Stimulated activated CD8-positive, alpha-beta memory T cell treated with anti-CD3 and anti-CD28 coated beads, Interleukin-7, amount 100 ng/mL, for 4 hours (primary cell): ENCODE measurements around the gene MXD3.
"Not testable (repeated sequence)": the region's sequence is repeated elsewhere in the genome, so short reads cannot be mapped to it uniquely, and the experiment has no call there.

Experiments
- DNase-seq, 2 donors: peaks; one replicate each; pipeline ENCODE4 v3.0.0-alpha.2; 2020; ENCODE audit warnings: low read depth in 2 of 2

Gene MXD3

GRCh38 chr5:177319913-177320588 is 8.4 kb upstream of the MXD3 start:
- no peak for DNase-seq

DNA sequence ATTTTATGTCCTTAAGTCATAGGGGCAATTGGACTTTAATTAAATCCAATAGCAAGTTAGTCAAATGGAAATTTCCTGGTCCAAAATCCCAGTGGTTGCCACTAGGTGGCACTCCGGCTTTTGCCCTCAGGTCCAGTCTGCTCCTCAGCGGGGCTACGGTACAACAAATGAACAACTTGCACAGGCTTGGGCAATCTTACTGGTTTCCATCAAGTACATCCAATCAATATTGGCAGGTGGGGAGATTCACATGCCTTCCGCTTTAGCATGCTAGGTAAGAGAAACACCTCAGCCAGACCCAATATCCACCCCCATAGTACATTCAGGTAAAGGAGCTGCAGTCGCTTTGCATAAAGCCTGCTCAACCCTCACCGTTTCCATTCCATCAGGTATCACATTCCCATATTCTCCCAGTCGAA is 6.3 kb upstream of the MXD3 start:
- peak; percentile 59 to 61 for DNase-seq

GRCh38 chr5:177316005-177316404 is 4.3 kb upstream of the MXD3 start:
- no peak for DNase-seq

- no peak for DNase-seq
Observed at GRCh38 chr5:177315411-177315810, 3.7 kb upstream of the MXD3 start.

DNA sequence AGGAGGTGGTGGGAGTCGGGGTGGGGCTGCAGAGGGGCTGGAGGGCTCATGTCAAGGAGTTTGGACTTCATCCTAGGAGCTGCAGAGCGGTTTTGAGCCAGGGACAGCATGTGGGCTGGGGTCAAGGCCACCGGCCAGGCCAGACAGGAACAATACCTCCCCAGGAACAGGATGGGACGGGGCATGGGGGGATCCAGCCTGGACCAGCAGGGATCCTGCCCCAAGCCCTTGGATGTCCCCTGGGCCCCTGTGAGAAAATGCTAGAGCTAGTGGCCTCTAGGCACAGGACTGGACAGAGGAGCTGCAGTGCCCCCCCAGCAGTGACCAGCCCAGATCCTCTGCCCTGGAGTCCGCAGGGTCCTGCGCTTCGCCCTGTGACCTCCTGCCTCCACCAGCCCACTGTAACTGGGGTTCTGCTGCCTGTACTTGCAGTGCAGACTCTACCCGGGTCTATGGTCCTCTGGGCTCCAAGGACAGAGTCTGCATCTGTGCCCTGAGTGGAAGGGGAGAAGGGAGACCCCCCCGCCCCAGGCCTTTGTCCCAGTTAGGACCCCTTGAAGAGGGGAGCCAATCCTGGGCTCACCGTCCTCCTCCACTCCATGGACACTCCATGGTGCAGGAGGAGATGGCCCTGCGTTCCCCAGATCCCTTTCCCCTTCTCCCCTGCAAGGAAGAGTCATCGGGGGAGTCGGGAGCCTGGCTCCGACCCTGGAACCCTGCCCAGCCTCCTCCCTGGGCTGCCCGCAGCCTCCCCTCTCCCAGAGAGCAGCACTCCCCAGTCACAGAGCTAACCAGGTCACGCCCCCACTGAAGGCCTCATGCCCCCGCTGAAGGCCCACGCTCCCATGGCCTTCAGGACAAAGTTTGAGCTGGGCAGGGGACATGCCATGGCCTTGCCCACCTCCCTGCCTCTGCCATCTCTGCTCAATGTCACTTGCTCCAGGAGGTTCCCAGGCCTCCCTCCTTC is 3.0 kb upstream of the MXD3 start:
- no peak for DNase-seq

GRCh38 chr5:177313561-177314259 is 2.0 kb upstream of the MXD3 start:
- no peak for DNase-seq

GRCh38 chr5:177312649-177313181 is 1.0 kb upstream of the MXD3 start:
- no peak for DNase-seq

DNA sequence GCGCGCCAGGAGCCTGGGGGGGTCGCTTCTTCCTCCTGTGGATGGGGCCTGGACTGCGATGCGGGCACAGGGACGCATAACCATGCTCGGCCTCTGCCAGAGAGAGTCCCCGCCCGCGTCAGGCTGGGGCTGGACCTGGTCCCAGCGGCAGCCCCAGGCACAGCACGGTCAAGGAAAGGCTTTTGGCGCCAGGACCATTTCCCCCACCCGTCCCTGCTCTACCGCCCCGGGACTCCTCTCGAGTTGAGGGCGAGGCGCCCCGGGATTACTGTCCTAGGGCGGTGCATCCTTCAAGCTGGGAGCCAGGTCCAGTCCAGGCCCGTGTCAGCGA is 341 bp downstream of the MXD3 start:
- no peak for DNase-seq

- DNase-seq = no peak
Observed at GRCh38 chr5:177310757-177311391, 824 bp downstream of the MXD3 start.

DNA sequence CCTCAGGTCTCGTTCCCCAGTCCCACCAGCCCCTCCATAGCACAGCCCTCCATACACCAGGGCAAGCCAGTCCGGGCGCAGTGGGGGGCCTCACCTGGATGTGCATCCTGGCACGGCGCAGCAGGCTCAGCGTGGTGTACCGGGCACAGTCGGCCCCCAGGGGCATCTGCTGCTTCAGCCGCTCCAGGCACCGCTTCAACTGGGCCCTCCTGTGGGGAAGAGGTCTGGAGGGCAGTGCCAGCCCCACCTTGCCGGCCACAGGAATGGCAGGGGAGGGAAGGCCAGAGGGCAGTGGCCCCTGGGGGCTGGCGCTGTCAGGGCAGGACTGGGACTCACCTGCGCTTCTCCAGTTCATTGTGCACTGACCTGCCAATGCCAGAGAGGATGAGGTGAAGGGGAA is 1.4 kb downstream of the MXD3 start:
- DNase-seq = no peak

GRCh38 chr5:177309351-177310191 is 2.1 kb downstream of the MXD3 start:
- DNase-seq = peak; percentile 46 to 55

DNA sequence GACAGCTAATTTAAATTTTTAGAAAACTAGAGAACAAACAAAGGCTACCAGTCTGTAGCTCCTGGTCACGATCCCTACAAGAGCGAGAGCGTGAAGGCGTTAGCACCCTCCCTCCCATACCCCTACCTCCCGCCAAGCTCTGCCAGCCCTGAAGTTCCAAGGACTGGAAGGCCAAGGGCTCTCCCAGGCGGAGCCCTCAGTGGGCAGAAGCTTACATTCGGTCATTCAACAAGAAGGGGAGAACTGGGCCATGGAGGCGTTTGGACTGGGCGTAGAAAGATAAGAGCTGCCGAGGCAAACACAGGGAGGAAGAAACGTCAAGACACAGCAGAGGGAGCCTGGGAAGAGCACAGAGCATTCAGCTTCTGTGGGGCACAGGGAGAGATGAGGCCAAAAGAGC is 3.0 kb downstream of the MXD3 start:
- no peak for DNase-seq

DNA sequence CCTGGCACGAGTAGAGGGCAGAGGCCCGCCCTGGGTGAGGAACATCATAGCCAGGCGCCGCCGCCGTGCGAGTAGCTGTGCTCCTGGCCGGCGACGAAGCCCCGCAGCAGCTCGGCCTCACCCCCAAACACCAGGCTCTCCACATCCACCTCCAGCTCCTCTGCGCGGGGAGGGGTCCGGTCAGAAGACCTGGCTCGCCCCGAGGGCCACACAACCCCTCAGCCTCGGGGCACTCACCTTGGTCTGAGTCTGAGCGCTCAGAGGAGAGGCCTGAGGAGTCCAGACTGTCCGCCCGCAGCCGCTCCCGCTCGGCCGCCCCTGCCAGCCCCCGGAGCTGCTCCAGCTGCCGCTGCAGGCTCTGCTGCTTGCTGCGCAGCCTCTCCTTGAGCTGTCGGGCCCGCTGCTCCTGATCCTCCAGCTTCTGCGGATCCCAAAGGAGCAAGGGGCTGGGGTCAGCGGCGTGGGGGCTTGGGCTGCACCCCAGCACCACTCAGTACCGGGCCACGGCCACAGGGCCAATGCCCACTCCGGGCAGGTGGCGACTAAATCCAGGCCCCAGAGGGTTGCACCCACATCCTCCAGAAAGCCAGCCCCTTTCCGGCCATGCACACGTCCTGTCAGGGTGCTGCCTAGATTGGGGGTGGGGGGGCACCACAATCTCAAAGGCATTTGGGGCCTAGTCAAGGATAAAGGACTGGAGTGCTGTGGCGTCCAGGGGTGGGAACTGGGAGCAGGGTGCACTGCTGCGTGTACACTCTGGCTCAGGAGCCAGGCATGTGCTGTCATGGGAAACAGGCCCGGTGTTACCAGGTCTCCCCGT is 3.9 kb downstream of the MXD3 start:
- DNase-seq = no peak

DNA sequence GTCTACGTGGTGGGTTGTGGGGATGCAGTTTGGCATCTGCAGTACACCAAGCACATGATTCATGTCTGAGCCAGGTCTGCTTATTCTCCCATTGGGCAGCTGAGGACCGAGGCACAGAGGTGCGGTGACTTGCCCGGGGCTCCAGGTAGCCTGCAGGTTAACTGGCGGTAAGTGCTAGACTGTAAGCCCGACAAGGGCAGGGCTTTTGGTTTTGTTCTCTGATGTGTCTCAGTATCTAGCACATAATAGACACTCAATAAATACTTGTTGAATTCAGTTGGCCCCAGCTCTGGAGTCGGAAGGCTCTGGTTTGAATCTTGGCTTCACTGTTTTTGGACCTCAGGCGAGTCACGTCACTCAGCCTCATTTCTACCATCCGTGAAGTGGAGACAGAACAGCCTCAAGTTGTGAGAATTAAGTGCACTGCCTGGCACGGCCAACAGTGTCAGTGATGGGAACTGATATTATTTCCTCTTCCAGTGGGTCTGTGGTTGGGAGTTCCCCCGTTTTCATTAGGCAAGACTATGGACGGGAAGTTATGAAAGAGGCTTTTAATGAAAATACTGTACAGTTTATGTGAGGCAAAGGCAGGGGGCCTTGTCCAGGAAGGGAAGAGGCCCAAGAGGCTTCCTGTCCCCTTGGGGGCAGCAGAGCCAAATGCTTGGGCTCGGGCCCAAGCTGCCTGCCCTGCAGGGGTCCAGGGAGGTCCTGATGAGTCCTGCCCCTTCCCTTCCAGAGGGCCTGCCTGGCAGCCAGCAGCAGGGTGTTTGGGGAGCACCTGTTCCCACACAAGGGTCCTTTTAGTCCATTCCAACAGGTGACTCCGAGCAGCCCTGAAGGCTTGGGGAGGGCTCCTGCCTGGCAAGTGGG is 4.8 kb downstream of the MXD3 start:
- no peak for DNase-seq

GRCh38 chr5:177306103-177306640 is 5.5 kb downstream of the MXD3 start:
- DNase-seq = not testable (repeated sequence)

- DNase-seq = no peak
Observed at GRCh38 chr5:177304392-177305119, 7.1 kb downstream of the MXD3 start.

GRCh38 chr5:177303925-177304391 is 7.7 kb downstream of the MXD3 start:
- DNase-seq = no peak
